Erythroblast (primary cell): ENCODE results near the gene ADARB1.

ENCODE experiments used
- GATA1 ChIP-seq: IDR thresholded peaks from 2 replicates; pipeline ENCODE4 v1.6.1; 2011; ENCODE audit warnings: low read depth, mild to moderate bottlenecking, control low read depth, low read length, moderate library complexity
- POLR2A ChIP-seq: IDR thresholded peaks from 2 replicates; pipeline ENCODE4 v1.6.1; 2011; ENCODE audit warnings: mild to moderate bottlenecking, low read length

- TF ChIP-seq POLR2A: no peak
- no peak for TF ChIP-seq GATA1
Measured at GRCh38 chr21:45220071-45220481, 145.7 kb downstream of the ADARB1 start.
